Neural cell (in vitro differentiated cells): ENCODE results near the gene NCKAP1. TPM values are rescaled to one million over a fixed set of nuclear protein-coding genes. Genes with fewer than 3 reads are reported as not detected.

ENCODE experiments used
- H2AFZ ChIP-seq: fragments of 200-600, 300-800 bp; sonication (generic), shearing (Covaris generic); 2 replicates; pipeline ENCODE4 v1.6.0; 2014; ENCODE audit warnings: low read depth, mild to moderate bottlenecking, antibody characterized with exemption, low read length, moderate library complexity
- H3F3A ChIP-seq: fragments of 200-600 bp; shearing (Covaris generic); 2 replicates; pipeline ENCODE4 v1.6.1; 2016; ENCODE audit warnings: mild to moderate bottlenecking, moderate library complexity, mixed read lengths, antibody characterized with exemption, low read length; ENCODE audit not compliant: insufficient read depth, poor library complexity, severe bottlenecking
- H3K27ac ChIP-seq: fragments of 200-600, 300-800 bp; sonication (generic), shearing (Covaris generic); 2 replicates; pipeline ENCODE4 v1.5.1; 2014; ENCODE audit warnings: mild to moderate bottlenecking, low read length, moderate library complexity
- H3K27me3 ChIP-seq: fragments of 300-800, 200-600 bp; sonication (generic), shearing (Covaris generic); 2 replicates; pipeline ENCODE4 v1.6.0; 2014; ENCODE audit warnings: mild to moderate bottlenecking, low read depth, low read length, moderate library complexity; ENCODE audit not compliant: insufficient read depth
- H3K36me3 ChIP-seq: fragments of 300-800, 200-600 bp; sonication (generic), shearing (Covaris generic); 2 replicates; pipeline ENCODE4 v1.5.1; 2014; ENCODE audit warnings: mild to moderate bottlenecking, antibody characterized with exemption, low read length, moderate library complexity; ENCODE audit not compliant: insufficient read depth
- H3K4me2 ChIP-seq: fragments of 300-800, 200-600 bp; sonication (generic), shearing (Covaris generic); 2 replicates; pipeline ENCODE4 v1.6.0; 2014; ENCODE audit warnings: mild to moderate bottlenecking, low read length
- H3K4me3 ChIP-seq: fragments of 300-800, 200-600 bp; sonication (generic), shearing (Covaris generic); 2 replicates; pipeline ENCODE4 v1.5.1; 2014; ENCODE audit warnings: mild to moderate bottlenecking, low read length, moderate library complexity
- H3K79me2 ChIP-seq: fragments of 200-600 bp; shearing (Covaris generic); replicated peaks from 2 replicates; pipeline ENCODE4 v1.6.0; 2014; ENCODE audit warnings: mild to moderate bottlenecking, low read length, moderate library complexity; ENCODE audit not compliant: insufficient read depth
- H3K9ac ChIP-seq: fragments of 300-800, 200-600 bp; sonication (generic), shearing (Covaris generic); 2 replicates; pipeline ENCODE4 v1.6.1; 2016; ENCODE audit warnings: mild to moderate bottlenecking, low read length, mixed read lengths
- H3K9me2 ChIP-seq: fragments of 200-600 bp; shearing (Covaris generic); 2 replicates; pipeline ENCODE4 v1.6.1; 2016; ENCODE audit warnings: mild to moderate bottlenecking, low read length, mixed read lengths; ENCODE audit not compliant: insufficient read depth
- H3K9me3 ChIP-seq: fragments of 200-600, 300-800 bp; sonication (generic), shearing (Covaris generic); 2 replicates; pipeline ENCODE4 v1.6.1; 2016; ENCODE audit warnings: mild to moderate bottlenecking, mixed run types, low read length, moderate library complexity, mixed read lengths
- H4K20me1 ChIP-seq: fragments of 200-600 bp; shearing (Covaris generic); 2 replicates; pipeline ENCODE4 v1.6.1; 2016; ENCODE audit warnings: mild to moderate bottlenecking, mixed run types; ENCODE audit not compliant: insufficient read depth
- EP300 ChIP-seq: fragments of 450-650 bp; conservative IDR thresholded peaks from 2 replicates; pipeline ENCODE4 v1.6.1; 2014; ENCODE audit warnings: antibody characterized with exemption, mild to moderate bottlenecking, moderate library complexity; ENCODE audit not compliant: poor library complexity, severe bottlenecking
- EZH2 ChIP-seq: fragments of 200-600, 300-800 bp; shearing (Covaris generic), sonication (generic); IDR thresholded peaks from 2 replicates; pipeline ENCODE4 v1.6.1; 2014; ENCODE audit warnings: antibody characterized with exemption, low read length, borderline replicate concordance, mild to moderate bottlenecking; ENCODE audit not compliant: insufficient read depth, poor library complexity, severe bottlenecking
- MXI1 ChIP-seq: fragments of 450-650 bp; conservative IDR thresholded peaks from 2 replicates; pipeline ENCODE4 v1.6.1; 2014; ENCODE audit warnings: antibody characterized with exemption, mild to moderate bottlenecking; ENCODE audit not compliant: poor library complexity, severe bottlenecking
- POLR2AphosphoS5 ChIP-seq: IDR thresholded peaks from 2 replicates; pipeline ENCODE4 v1.6.1; 2012
- RAD21 ChIP-seq: fragments of 450-650 bp; conservative IDR thresholded peaks from 2 replicates; pipeline ENCODE4 v1.6.1; 2014; ENCODE audit warnings: antibody characterized with exemption, mild to moderate bottlenecking, moderate library complexity
- SMC3 ChIP-seq: fragments of 450-650 bp; conservative IDR thresholded peaks from 2 replicates; pipeline ENCODE4 v1.6.1; 2014; ENCODE audit warnings: antibody characterized with exemption, mild to moderate bottlenecking, moderate library complexity; ENCODE audit not compliant: poor library complexity
- TAF1 ChIP-seq: IDR thresholded peaks from 2 replicates; pipeline ENCODE4 v1.6.1; 2012; ENCODE audit warnings: low read depth
- polyA plus RNA-seq: library from polyadenylated mRNA; depleted of rRNA; stranded (reverse); fragments of >200 nt; gene quantifications from 2 replicates; pipeline ENCODE4 v1.2.3, GENCODE V29; 2014
- TF ChIP-seq, protein P1 (sequence below): IDR thresholded peaks from 2 replicates; pipeline ENCODE4 v1.6.1; 2012; ENCODE audit warnings: borderline replicate concordance
- TF ChIP-seq, protein P2 (sequence below): fragments of 450-650 bp; IDR thresholded peaks from 2 replicates; pipeline ENCODE4 v1.5.1; 2014; ENCODE audit warnings: antibody characterized with exemption, mild to moderate bottlenecking, moderate library complexity; ENCODE audit not compliant: poor library complexity, severe bottlenecking

NCKAP1 gene
- polyA plus RNA-seq, 1 donor from 2014 or later = 124 TPM

DNA sequence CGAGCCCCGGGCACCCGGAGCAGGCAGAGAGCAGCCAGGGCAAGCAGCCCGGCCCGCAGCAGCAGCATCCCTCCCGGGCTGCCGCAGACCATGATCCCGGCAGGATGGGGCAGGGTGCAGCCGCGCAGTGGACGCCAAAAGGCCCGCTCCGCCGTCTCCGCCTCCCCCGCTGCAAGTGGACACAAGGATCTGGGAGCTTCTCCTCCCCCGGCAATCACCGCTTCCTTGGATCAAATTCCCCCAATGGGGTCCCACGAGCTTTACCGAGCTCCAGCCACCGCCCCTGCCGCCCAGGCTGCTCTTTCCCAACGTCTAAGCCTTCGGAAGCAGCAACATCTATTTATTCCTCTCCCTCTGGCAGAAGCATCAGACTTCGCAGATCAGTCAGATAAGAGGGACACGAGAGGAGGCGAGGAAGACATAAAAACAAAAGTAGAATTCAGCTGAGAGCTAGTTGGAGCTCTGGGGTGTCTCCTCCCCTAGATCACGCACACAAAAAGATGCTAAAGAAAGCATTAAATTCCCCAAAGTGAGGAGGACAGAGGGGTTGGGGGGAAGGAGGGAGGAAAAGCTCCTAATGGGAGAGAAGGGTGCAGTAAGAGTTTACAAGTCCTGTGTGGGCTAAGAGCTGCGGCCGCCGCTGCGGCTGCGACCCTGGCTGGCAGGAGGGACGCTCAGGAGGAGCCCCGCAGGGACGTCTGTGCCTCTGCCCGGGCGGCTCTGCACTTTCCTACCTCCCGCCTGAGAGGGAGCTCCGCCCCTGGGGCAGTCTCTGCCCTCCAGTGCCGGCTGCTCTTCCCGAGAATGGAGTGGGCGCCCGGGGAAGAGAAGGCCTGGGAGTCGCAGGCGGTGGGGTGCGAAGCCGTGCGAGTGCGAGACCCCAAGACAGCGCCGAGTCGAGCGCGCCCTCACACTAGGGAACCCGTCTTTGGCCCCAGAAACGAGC lies 171.5 kb downstream of the NCKAP1 start, which contains the start of gene FRZB:
Gene FRZB (minus strand): TSS at position 177 of the 946 bp plus-strand sequence. CDS start 85 bp downstream, at position 92.
- Histone ChIP-seq H3K9me3 (no peaks in the 10 kb centered on the region), H3K27ac (no peak within 1 kb of the TSS), H3K36me3 (no peaks in the 10 kb centered on the region), H3K9ac (peak within 1 kb of the TSS; percentile 50), H3K27me3 (peaks cover 13% of the 10 kb centered on the region), H4K20me1 (no peaks in the 10 kb centered on the region), H2AFZ (peak within 1 kb of the TSS; percentile 29), H3K9me2 (no peaks in the 10 kb centered on the region), H3K79me2 (peaks cover 57% of the 10 kb centered on the region), H3F3A (peaks cover 4% of the 10 kb centered on the region), H3K4me2 (peak within 1 kb of the TSS; percentile 36), H3K4me3 (peak within 1 kb of the TSS; percentile 66)
- TF ChIP-seq, protein P1, sequence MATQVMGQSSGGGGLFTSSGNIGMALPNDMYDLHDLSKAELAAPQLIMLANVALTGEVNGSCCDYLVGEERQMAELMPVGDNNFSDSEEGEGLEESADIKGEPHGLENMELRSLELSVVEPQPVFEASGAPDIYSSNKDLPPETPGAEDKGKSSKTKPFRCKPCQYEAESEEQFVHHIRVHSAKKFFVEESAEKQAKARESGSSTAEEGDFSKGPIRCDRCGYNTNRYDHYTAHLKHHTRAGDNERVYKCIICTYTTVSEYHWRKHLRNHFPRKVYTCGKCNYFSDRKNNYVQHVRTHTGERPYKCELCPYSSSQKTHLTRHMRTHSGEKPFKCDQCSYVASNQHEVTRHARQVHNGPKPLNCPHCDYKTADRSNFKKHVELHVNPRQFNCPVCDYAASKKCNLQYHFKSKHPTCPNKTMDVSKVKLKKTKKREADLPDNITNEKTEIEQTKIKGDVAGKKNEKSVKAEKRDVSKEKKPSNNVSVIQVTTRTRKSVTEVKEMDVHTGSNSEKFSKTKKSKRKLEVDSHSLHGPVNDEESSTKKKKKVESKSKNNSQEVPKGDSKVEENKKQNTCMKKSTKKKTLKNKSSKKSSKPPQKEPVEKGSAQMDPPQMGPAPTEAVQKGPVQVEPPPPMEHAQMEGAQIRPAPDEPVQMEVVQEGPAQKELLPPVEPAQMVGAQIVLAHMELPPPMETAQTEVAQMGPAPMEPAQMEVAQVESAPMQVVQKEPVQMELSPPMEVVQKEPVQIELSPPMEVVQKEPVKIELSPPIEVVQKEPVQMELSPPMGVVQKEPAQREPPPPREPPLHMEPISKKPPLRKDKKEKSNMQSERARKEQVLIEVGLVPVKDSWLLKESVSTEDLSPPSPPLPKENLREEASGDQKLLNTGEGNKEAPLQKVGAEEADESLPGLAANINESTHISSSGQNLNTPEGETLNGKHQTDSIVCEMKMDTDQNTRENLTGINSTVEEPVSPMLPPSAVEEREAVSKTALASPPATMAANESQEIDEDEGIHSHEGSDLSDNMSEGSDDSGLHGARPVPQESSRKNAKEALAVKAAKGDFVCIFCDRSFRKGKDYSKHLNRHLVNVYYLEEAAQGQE = no peak
- TF ChIP-seq POLR2AphosphoS5 = no peak
- TF ChIP-seq EZH2 = no peak
- TF ChIP-seq EP300 = no peak
- no peak for TF ChIP-seq TAF1
- TF ChIP-seq, protein P2, sequence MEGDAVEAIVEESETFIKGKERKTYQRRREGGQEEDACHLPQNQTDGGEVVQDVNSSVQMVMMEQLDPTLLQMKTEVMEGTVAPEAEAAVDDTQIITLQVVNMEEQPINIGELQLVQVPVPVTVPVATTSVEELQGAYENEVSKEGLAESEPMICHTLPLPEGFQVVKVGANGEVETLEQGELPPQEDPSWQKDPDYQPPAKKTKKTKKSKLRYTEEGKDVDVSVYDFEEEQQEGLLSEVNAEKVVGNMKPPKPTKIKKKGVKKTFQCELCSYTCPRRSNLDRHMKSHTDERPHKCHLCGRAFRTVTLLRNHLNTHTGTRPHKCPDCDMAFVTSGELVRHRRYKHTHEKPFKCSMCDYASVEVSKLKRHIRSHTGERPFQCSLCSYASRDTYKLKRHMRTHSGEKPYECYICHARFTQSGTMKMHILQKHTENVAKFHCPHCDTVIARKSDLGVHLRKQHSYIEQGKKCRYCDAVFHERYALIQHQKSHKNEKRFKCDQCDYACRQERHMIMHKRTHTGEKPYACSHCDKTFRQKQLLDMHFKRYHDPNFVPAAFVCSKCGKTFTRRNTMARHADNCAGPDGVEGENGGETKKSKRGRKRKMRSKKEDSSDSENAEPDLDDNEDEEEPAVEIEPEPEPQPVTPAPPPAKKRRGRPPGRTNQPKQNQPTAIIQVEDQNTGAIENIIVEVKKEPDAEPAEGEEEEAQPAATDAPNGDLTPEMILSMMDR = no peak
- no peak for TF ChIP-seq SMC3
- no peak for TF ChIP-seq RAD21
- no peak for TF ChIP-seq MXI1

DNA sequence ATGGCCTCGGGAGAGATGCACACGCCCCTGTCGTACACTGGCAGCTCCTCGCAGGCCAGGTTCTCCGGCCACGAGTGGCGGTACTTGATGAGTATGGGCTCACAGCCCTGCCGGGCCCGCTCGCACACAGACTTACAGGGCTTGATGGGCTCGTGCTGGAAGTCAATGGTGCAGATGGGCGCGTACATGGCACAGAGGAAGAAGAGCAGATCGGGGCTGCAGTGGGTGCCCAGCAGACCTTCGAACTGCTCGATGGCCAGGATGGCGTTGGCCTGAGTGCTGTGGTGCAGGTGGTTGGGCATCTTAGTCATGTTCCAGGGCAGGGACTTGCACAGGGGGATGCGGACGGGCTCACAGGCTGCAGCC lies 172.2 kb downstream of the NCKAP1 start:
- no peaks in the 10 kb centered on the region for H3K9me2 ChIP-seq
- H3K4me2 ChIP-seq = peak overlapping the region; percentile 36
- peak overlapping the region; percentile 50 for H3K9ac ChIP-seq
- H4K20me1 ChIP-seq = no peaks in the 10 kb centered on the region
- H3K9me3 ChIP-seq = no peaks in the 10 kb centered on the region
- no peaks in the 10 kb centered on the region for H3K36me3 ChIP-seq
- peaks cover 4% of the 10 kb centered on the region for H3F3A ChIP-seq
- peaks cover 13% of the 10 kb centered on the region for H3K27me3 ChIP-seq
- H3K4me3 ChIP-seq = peak overlapping the region; percentile 66
- H2AFZ ChIP-seq = peak overlapping the region; percentile 29
- H3K79me2 ChIP-seq = peaks cover 63% of the 10 kb centered on the region
- TF ChIP-seq, protein P2 = no peak
- TF ChIP-seq MXI1 (no peak), EZH2 (no peak), SMC3 (no peak), POLR2AphosphoS5 (no peak), TAF1 (no peak), EP300 (no peak), RAD21 (no peak)
- TF ChIP-seq, protein P1 = no peak
- no peak overlapping the region for H3K27ac ChIP-seq
